HCT116 (cell line): ENCODE data around the gene CYP24A1. TPM values are rescaled to one million over a fixed set of nuclear protein-coding genes. Genes with fewer than 3 reads are reported as not detected.

Experiments used
- ATAC-seq: fragments of 200-7000 bp; cut with Tn5 transposase; 2 replicates; pipeline ENCODE4 v1.9.1; 2020; ENCODE audit warnings: mild to moderate bottlenecking, moderate library complexity
- BruUV-seq: library from RNA; stranded (reverse); fragments of 400-500 nt; replicated peaks from 2 replicates; lab custom pipeline; 2021; lab: Mats Ljungman, UMichigan
- CTCF ChIA-PET: fragments of 300-600 bp; sonication (Branson Sonifier 250); formaldehyde crosslinking; loops from one replicate; lab custom pipeline; 2021; ENCODE audit warnings: antibody characterized with exemption; lab: Charles Lee
- POLR2A ChIA-PET: fragments of 300-600, 350-600 bp; sonication (Branson Sonifier 250); formaldehyde crosslinking; loops from one replicate; lab custom pipeline; 2021; ENCODE audit warnings: antibody characterized with exemption; lab: Charles Lee
- RAD21 ChIA-PET, 2 experiments: fragments of 300-600 bp; sonication (Branson Sonifier 250); formaldehyde crosslinking; loops; one replicate each; lab custom pipeline; 2023; ENCODE audit warnings: low total read pairs in 2 of 2; ENCODE audit not compliant: uncharacterized antibody in 2 of 2, unreplicated experiment in 2 of 2, low non-redundant PET in 1 of 2; lab: Charles Lee
- DNase-seq: peaks from one replicate; pipeline ENCODE4 v3.0.0-alpha.2; 2010; ENCODE audit warnings: low read depth, low spot score
- H2AFZ ChIP-seq: fragments of 200-600 bp; shearing (Covaris generic), sonication (generic); 2 replicates; pipeline ENCODE4 v1.6.1; 2017; ENCODE audit warnings: low read depth, mixed run types, mixed read lengths, antibody characterized with exemption, low read length; ENCODE audit not compliant: poor library complexity, severe bottlenecking
- H3K27ac ChIP-seq: 2 replicates; pipeline ENCODE4 v1.5.1; 2012; ENCODE audit warnings: low read depth, low read length
- H3K27me3 ChIP-seq: fragments of 200-600 bp; sonication (generic); 2 replicates; pipeline ENCODE4 v1.6.1; 2016; ENCODE audit warnings: mixed run types, low read length, mixed read lengths; ENCODE audit not compliant: insufficient read depth
- H3K36me3 ChIP-seq, 2 experiments: fragments of 200-500 bp in 1 of 2; fragments of 200-600 bp in 1 of 2; sonication (Bioruptor generic) in 1 of 2; sonication (generic) in 1 of 2; 2 replicates each; pipeline versions ENCODE4 v1.5.1 to v1.6.1; 2014 to 2016; ENCODE audit warnings: low read length in 2 of 2, inconsistent platforms in 1 of 2, mixed read lengths in 1 of 2, mixed run types in 1 of 2; ENCODE audit not compliant: insufficient read depth in 2 of 2, control insufficient read depth in 1 of 2
- H3K4me1 ChIP-seq, 2 experiments: fragments of 200-600 bp in 1 of 2; sonication (generic) in 1 of 2; 2 replicates each; pipeline versions ENCODE4 v1.5.1 to v1.6.1; 2012 to 2017; ENCODE audit warnings: low read length in 2 of 2, inconsistent platforms in 1 of 2, mild to moderate bottlenecking in 1 of 2, mixed read lengths in 1 of 2, mixed run types in 1 of 2, moderate library complexity in 1 of 2; ENCODE audit not compliant: insufficient read depth in 2 of 2, control insufficient read depth in 1 of 2
- H3K4me2 ChIP-seq: fragments of 200-600 bp; sonication (generic); 2 replicates; pipeline ENCODE4 v1.6.1; 2017; ENCODE audit warnings: mixed run types, low read length, mixed read lengths
- H3K4me3 ChIP-seq, 2 experiments: fragments of 200-600 bp in 1 of 2; sonication (generic) in 1 of 2; replicated peaks in 1 of 2; 2 replicates each; pipeline ENCODE4 v1.5.1; 2011 to 2016; ENCODE audit warnings: low read length in 2 of 2, control low read depth in 1 of 2, low read depth in 1 of 2, mild to moderate bottlenecking in 1 of 2, mixed read lengths in 1 of 2, mixed run types in 1 of 2
- H3K79me2 ChIP-seq: fragments of 200-600 bp; sonication (generic); 2 replicates; pipeline ENCODE4 v1.6.1; 2017; ENCODE audit warnings: mild to moderate bottlenecking, mixed run types, low read length, moderate library complexity, mixed read lengths; ENCODE audit not compliant: insufficient read depth
- H3K9ac ChIP-seq: fragments of 200-600 bp; sonication (generic); 2 replicates; pipeline ENCODE4 v1.6.1; 2016; ENCODE audit warnings: low read length, mixed read lengths
- H3K9me2 ChIP-seq: fragments of 200-600 bp; sonication (generic), shearing (Covaris generic); 2 replicates; pipeline ENCODE4 v1.6.1; 2017; ENCODE audit warnings: mixed run types, mild to moderate bottlenecking, moderate library complexity; ENCODE audit not compliant: insufficient read depth
- H3K9me3 ChIP-seq, 2 experiments: fragments of 200-500 bp in 1 of 2; fragments of 200-600 bp in 1 of 2; sonication (Bioruptor generic) in 1 of 2; sonication (generic) in 1 of 2; 2 replicates each; pipeline ENCODE4 v1.6.1; 2014 to 2017; ENCODE audit warnings: low read length in 2 of 2, mixed read lengths in 2 of 2, inconsistent platforms in 1 of 2, low read depth in 1 of 2, mild to moderate bottlenecking in 1 of 2, mixed run types in 1 of 2, moderate library complexity in 1 of 2; ENCODE audit not compliant: control insufficient read depth in 1 of 2, insufficient read depth in 1 of 2
- H4K20me1 ChIP-seq: fragments of 200-600 bp; sonication (generic), shearing (Covaris generic); 2 replicates; pipeline ENCODE4 v1.6.1; 2017; ENCODE audit warnings: mixed run types, mild to moderate bottlenecking, moderate library complexity; ENCODE audit not compliant: insufficient read depth
- ATF3 ChIP-seq: IDR thresholded peaks from 2 replicates; pipeline ENCODE4 v1.6.1; 2012
- CBX3 ChIP-seq: IDR thresholded peaks from 2 replicates; pipeline ENCODE4 v1.6.1; 2012; ENCODE audit warnings: low read depth
- CEBPB ChIP-seq: IDR thresholded peaks from 2 replicates; pipeline ENCODE4 v1.6.1; 2012; ENCODE audit warnings: low read depth
- ELF1 ChIP-seq: IDR thresholded peaks from 2 replicates; pipeline ENCODE4 v1.6.1; 2012; ENCODE audit warnings: low read depth, borderline replicate concordance
- EZH2 ChIP-seq: fragments of 200-600 bp; sonication (generic); IDR thresholded peaks from 2 replicates; pipeline ENCODE4 v1.6.1; 2017; ENCODE audit warnings: antibody characterized with exemption, mixed run types
- EZH2phosphoT487 ChIP-seq: fragments of 200-600 bp; IDR thresholded peaks from 2 replicates; pipeline ENCODE4 v1.6.1; 2018; ENCODE audit warnings: antibody characterized with exemption, borderline replicate concordance
- POLR2AphosphoS5 ChIP-seq: IDR thresholded peaks from 2 replicates; pipeline ENCODE4 v1.6.1; 2011; ENCODE audit warnings: mild to moderate bottlenecking, low read depth, low read length, moderate library complexity
- REST ChIP-seq: IDR thresholded peaks from 2 replicates; pipeline ENCODE4 v1.6.1; 2012; ENCODE audit warnings: low read depth
- SRF ChIP-seq: IDR thresholded peaks from 2 replicates; pipeline ENCODE4 v1.6.1; 2012; ENCODE audit warnings: low read depth
- TCF7L2 ChIP-seq: IDR thresholded peaks from 2 replicates; pipeline ENCODE4 v1.7.0; 2011; ENCODE audit warnings: borderline replicate concordance, inconsistent platforms; ENCODE audit not compliant: insufficient read depth, insufficient read length; ENCODE audit errors: extremely low read depth
- YY1 ChIP-seq: IDR thresholded peaks from 2 replicates; pipeline ENCODE4 v1.6.1; 2011; ENCODE audit warnings: low read length, low read depth, moderate library complexity, mild to moderate bottlenecking; ENCODE audit not compliant: insufficient replicate concordance; ENCODE audit errors: extremely low read depth
- ZFX ChIP-seq: fragments of 450-650 bp; IDR thresholded peaks from 2 replicates; pipeline ENCODE4 v1.6.1; 2017
- ZNF274 ChIP-seq: fragments of 200-500 bp; sonication (Bioruptor generic); IDR thresholded peaks from 2 replicates; pipeline ENCODE4 v1.6.1; 2014; ENCODE audit warnings: mild to moderate bottlenecking, low read depth, low read length, inconsistent platforms
- intact Hi-C: fragments of 100-400 bp; cut with micrococcal nuclease; formaldehyde crosslinking; loops from 2 replicates; pipeline ENCODE4 v1.10.0; 2022
- total RNA-seq: library from RNA; stranded (reverse); gene quantifications from one replicate; pipeline ENCODE4 v1.2.1, GENCODE V29; 2021; ENCODE audit not compliant: unreplicated experiment
- TF ChIP-seq, protein P1 (sequence below), 3 experiments: fragments of 200-600 bp in 1 of 3; sonication (generic) in 1 of 3; IDR thresholded peaks in 2 of 3; conservative IDR thresholded peaks in 1 of 3; 2 replicates each; pipeline ENCODE4 v1.5.1; 2012 to 2017; ENCODE audit warnings: low read depth in 2 of 3, low read length in 2 of 3, antibody characterized with exemption in 1 of 3, borderline replicate concordance in 1 of 3, control low read depth in 1 of 3, mild to moderate bottlenecking in 1 of 3, mixed read lengths in 1 of 3, mixed run types in 1 of 3, moderate library complexity in 1 of 3; ENCODE audit not compliant: insufficient read depth in 1 of 3

CYP24A1 gene
- total RNA-seq, 1 experiment from 2014 or later, result 267 TPM

- DNase-seq (no peak), ATAC-seq (no peak)
- ChIA-PET RAD21 (no interaction called here), POLR2A (no interaction called here), CTCF (no interaction called here)
- Histone ChIP-seq H3K36me3 (peaks cover 24 to 48% of the 10 kb centered on the region in 2 experiments), H3K79me2 (no peaks in the 10 kb centered on the region; the same call in 1 of the 2 replicates), H3K9ac (no peak overlapping the region), H2AFZ (no peak overlapping the region), H3K4me1 (peaks cover 40 to 69% of the 10 kb centered on the region in 2 experiments), H3K27me3 (no peaks in the 10 kb centered on the region), H3K4me3 (no peak overlapping the region), H3K4me2 (no peak overlapping the region), H3K9me3 (no peaks in the 10 kb centered on the region), H3K9me2 (no peaks in the 10 kb centered on the region), H4K20me1 (no peaks in the 10 kb centered on the region), H3K27ac (peak overlapping the region; percentile 43; the same call in 1 of the 2 replicates)
- BruUV-seq, result TSS peak; percentile 29
- intact Hi-C loops, result no loop called here
- no peak for TF ChIP-seq EZH2
- no peak for TF ChIP-seq CBX3
- no peak for TF ChIP-seq ELF1
- no peak for TF ChIP-seq SRF
- no peak for TF ChIP-seq POLR2AphosphoS5
- no peak for TF ChIP-seq ZNF274
- TF ChIP-seq, all 23 proteins: peak for 0
Measured at GRCh38 chr20:54153847-54154246, 19.9 kb downstream of the CYP24A1 start.

DNA sequence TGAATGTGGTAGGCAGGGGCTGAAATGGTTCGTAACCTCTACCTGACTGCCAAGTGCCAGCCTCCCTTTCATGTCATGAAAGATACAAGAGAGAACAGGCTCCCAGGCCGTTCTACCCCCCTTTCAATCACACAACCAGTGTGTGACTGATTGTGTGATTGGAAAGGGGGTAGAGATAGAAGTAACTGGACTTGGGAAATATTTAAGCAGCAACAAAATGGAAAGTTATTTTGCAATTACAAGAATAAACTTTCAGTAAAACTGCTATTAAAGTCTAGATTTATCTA is 20.8 kb downstream of the CYP24A1 start:
- POLR2A ChIA-PET, result no interaction called here
- peak overlapping the region; percentile 3 for H3K9ac ChIP-seq
- H4K20me1 ChIP-seq, result no peaks in the 10 kb centered on the region
- CTCF ChIA-PET, result no interaction called here
- no peaks in the 10 kb centered on the region; the same call in 1 of the 2 replicates for H3K79me2 ChIP-seq
- peaks cover 15 to 39% of the 10 kb centered on the region in 2 experiments; a peak in 3 of 4 replicates for H3K36me3 ChIP-seq
- H3K9me3 ChIP-seq, result no peaks in the 10 kb centered on the region
- no TSS peak for BruUV-seq
- TF ChIP-seq SRF (no peak), ZFX (no peak), TCF7L2 (no peak), ZNF274 (no peak), EZH2phosphoT487 (no peak), CEBPB (no peak), REST (no peak), ATF3 (no peak), EZH2 (no peak), YY1 (no peak), POLR2AphosphoS5 (no peak), ELF1 (no peak)
- TF ChIP-seq, protein P1, sequence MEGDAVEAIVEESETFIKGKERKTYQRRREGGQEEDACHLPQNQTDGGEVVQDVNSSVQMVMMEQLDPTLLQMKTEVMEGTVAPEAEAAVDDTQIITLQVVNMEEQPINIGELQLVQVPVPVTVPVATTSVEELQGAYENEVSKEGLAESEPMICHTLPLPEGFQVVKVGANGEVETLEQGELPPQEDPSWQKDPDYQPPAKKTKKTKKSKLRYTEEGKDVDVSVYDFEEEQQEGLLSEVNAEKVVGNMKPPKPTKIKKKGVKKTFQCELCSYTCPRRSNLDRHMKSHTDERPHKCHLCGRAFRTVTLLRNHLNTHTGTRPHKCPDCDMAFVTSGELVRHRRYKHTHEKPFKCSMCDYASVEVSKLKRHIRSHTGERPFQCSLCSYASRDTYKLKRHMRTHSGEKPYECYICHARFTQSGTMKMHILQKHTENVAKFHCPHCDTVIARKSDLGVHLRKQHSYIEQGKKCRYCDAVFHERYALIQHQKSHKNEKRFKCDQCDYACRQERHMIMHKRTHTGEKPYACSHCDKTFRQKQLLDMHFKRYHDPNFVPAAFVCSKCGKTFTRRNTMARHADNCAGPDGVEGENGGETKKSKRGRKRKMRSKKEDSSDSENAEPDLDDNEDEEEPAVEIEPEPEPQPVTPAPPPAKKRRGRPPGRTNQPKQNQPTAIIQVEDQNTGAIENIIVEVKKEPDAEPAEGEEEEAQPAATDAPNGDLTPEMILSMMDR (IDR thresholded peaks at IDR 0.05 in 2 of 3, conservative IDR thresholded peaks at IDR 0.05 in 1 of 3; ENCODE audit: borderline replicate concordance in 1 of 3, insufficient read depth in 1 of 3, low read depth in 2 of 3, low read length in 2 of 3), result no peak
- no peak overlapping the region for H2AFZ ChIP-seq
- H3K4me3 ChIP-seq, result no peak overlapping the region
- no peaks in the 10 kb centered on the region for H3K9me2 ChIP-seq
- H3K4me1 ChIP-seq, result peaks cover 49 to 77% of the 10 kb centered on the region in 2 experiments
- intact Hi-C loops, result no loop called here
- ATAC-seq (no peak), DNase-seq (no peak)
- no peak overlapping the region for H3K4me2 ChIP-seq
- no peaks in the 10 kb centered on the region for H3K27me3 ChIP-seq
- RAD21 ChIA-PET, result no interaction called here
- peak overlapping the region; percentile 74 for H3K27ac ChIP-seq
